SK-N-SH treated with all-trans-retinoic acid at 6 μM for 48 hours (cell line): ENCODE data around the gene KCNN4.

Experiments used
- ARNTL ChIP-seq: fragments of 450-650 bp; formaldehyde crosslinking; IDR thresholded peaks from 2 replicates; pipeline ENCODE4 v1.5.0; 2020; ENCODE audit warnings: low read depth, mild to moderate bottlenecking, moderate library complexity, borderline replicate concordance
- CSDC2 ChIP-seq: fragments of 250-450 bp; sonication (Bioruptor Pico); IDR thresholded peaks from 2 replicates; pipeline ENCODE4 v1.5.0; 2020; ENCODE audit warnings: mild to moderate bottlenecking, moderate library complexity
- GLIS3 ChIP-seq: fragments of 250-450 bp; sonication (Bioruptor Pico); IDR thresholded peaks from 2 replicates; pipeline ENCODE4 v1.5.0; 2020; ENCODE audit warnings: mild to moderate bottlenecking, moderate library complexity
- ISL1 ChIP-seq: fragments of 250-450 bp; sonication (Bioruptor Pico); IDR thresholded peaks from 2 replicates; pipeline ENCODE4 v2.1.2; 2022; ENCODE audit warnings: mild to moderate bottlenecking, moderate library complexity
- RARB ChIP-seq: fragments of 250-450 bp; sonication (Bioruptor Pico); IDR thresholded peaks from 2 replicates; pipeline ENCODE4 v1.8.0; 2021; ENCODE audit warnings: mild to moderate bottlenecking, moderate library complexity
- SNAI2 ChIP-seq: fragments of 250-450 bp; sonication (Bioruptor Pico); IDR thresholded peaks from 2 replicates; pipeline ENCODE4 v1.5.0; 2020; ENCODE audit warnings: mild to moderate bottlenecking, moderate library complexity
- TCF4 ChIP-seq: fragments of 250-450 bp; sonication (Bioruptor Pico); IDR thresholded peaks from 2 replicates; pipeline ENCODE4 v1.8.0; 2021; ENCODE audit warnings: mild to moderate bottlenecking, moderate library complexity, borderline replicate concordance
- ZFP3 ChIP-seq: fragments of 250-450 bp; sonication (Bioruptor Pico); IDR thresholded peaks from 2 replicates; pipeline ENCODE4 v1.5.0; 2020; ENCODE audit warnings: mild to moderate bottlenecking, moderate library complexity
- ZFP30 ChIP-seq: fragments of 450-650 bp; formaldehyde crosslinking; IDR thresholded peaks from 2 replicates; pipeline ENCODE4 v1.5.0; 2022; ENCODE audit warnings: mild to moderate bottlenecking, moderate library complexity
- ZNF565 ChIP-seq: fragments of 450-650 bp; formaldehyde crosslinking; conservative IDR thresholded peaks from 2 replicates; pipeline ENCODE4 v1.5.0; 2020; ENCODE audit warnings: low read depth, mild to moderate bottlenecking, moderate library complexity
- TF ChIP-seq, protein P1 (sequence below): fragments of 250-450 bp; sonication (Bioruptor Pico); IDR thresholded peaks from 2 replicates; pipeline ENCODE4 v1.5.1; 2021; ENCODE audit warnings: mild to moderate bottlenecking, moderate library complexity
- TF ChIP-seq, protein P2 (sequence below): fragments of 250-450 bp; sonication (Bioruptor Pico); IDR thresholded peaks from 2 replicates; pipeline ENCODE4 v1.8.0; 2020; ENCODE audit warnings: mild to moderate bottlenecking, moderate library complexity, borderline replicate concordance
- TF ChIP-seq, protein P3 (sequence below): fragments of 250-450 bp; sonication (Bioruptor Pico); IDR thresholded peaks from 2 replicates; pipeline ENCODE4 v1.5.1; 2020; ENCODE audit warnings: low read depth, mild to moderate bottlenecking, moderate library complexity

DNA sequence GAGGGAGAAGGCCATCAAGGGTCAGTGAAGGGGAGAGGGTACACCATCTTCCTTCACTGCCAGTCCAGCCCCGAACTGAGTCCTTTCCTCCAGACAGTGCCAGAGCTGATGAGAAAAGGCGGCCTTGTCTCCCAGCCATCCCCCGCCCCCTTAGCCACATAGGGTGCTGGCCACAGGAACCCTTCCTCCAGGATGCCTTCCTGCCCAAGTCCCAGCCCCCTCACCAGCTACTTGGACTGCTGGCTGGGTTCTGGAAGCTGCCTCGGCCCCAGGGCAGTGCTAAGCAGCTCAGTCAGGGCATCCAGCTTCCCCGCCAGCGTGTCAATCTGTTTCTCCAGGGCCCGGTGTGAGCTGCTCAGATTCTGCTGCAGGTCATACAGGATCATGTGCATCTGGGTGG lies 13.5 kb downstream of the KCNN4 start:
- TF ChIP-seq TCF4 (CRISPR knock-in tag) (no peak), ZNF565 (CRISPR knock-in tag) (no peak), SNAI2 (CRISPR knock-in tag) (no peak), ISL1 (no peak), ARNTL (CRISPR knock-in tag) (no peak), RARB (CRISPR knock-in tag) (no peak), GLIS3 (CRISPR knock-in tag) (no peak), ZFP30 (CRISPR knock-in tag) (no peak), ZFP3 (CRISPR knock-in tag) (no peak), CSDC2 (CRISPR knock-in tag) (no peak)
- TF ChIP-seq, protein P1, sequence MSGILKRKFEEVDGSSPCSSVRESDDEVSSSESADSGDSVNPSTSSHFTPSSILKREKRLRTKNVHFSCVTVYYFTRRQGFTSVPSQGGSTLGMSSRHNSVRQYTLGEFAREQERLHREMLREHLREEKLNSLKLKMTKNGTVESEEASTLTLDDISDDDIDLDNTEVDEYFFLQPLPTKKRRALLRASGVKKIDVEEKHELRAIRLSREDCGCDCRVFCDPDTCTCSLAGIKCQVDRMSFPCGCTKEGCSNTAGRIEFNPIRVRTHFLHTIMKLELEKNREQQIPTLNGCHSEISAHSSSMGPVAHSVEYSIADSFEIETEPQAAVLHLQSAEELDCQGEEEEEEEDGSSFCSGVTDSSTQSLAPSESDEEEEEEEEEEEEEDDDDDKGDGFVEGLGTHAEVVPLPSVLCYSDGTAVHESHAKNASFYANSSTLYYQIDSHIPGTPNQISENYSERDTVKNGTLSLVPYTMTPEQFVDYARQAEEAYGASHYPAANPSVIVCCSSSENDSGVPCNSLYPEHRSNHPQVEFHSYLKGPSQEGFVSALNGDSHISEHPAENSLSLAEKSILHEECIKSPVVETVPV: no peak
- TF ChIP-seq, protein P2, sequence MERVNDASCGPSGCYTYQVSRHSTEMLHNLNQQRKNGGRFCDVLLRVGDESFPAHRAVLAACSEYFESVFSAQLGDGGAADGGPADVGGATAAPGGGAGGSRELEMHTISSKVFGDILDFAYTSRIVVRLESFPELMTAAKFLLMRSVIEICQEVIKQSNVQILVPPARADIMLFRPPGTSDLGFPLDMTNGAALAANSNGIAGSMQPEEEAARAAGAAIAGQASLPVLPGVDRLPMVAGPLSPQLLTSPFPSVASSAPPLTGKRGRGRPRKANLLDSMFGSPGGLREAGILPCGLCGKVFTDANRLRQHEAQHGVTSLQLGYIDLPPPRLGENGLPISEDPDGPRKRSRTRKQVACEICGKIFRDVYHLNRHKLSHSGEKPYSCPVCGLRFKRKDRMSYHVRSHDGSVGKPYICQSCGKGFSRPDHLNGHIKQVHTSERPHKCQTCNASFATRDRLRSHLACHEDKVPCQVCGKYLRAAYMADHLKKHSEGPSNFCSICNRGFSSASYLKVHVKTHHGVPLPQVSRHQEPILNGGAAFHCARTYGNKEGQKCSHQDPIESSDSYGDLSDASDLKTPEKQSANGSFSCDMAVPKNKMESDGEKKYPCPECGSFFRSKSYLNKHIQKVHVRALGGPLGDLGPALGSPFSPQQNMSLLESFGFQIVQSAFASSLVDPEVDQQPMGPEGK: no peak
- TF ChIP-seq, protein P3, sequence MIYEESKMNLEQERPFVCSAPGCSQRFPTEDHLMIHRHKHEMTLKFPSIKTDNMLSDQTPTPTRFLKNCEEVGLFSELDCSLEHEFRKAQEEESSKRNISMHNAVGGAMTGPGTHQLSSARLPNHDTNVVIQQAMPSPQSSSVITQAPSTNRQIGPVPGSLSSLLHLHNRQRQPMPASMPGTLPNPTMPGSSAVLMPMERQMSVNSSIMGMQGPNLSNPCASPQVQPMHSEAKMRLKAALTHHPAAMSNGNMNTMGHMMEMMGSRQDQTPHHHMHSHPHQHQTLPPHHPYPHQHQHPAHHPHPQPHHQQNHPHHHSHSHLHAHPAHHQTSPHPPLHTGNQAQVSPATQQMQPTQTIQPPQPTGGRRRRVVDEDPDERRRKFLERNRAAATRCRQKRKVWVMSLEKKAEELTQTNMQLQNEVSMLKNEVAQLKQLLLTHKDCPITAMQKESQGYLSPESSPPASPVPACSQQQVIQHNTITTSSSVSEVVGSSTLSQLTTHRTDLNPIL (CRISPR knock-in tag): no peak
